T follicular helper cell (primary cell): Measurements from ENCODE around the gene R3HDM4.
A peak's percentile ranks its signal among the peaks of the same experiment; 100 is the strongest.

Experiments
- DNase-seq: peaks from one replicate; pipeline ENCODE4 v3.0.0-alpha.2; 2020; ENCODE audit warnings: low read depth

Gene R3HDM4

GRCh38 chr19:931860-932647 lies 19.0 kb upstream of the R3HDM4 start:
- no peak for DNase-seq

GRCh38 chr19:929891-930258 lies 16.9 kb upstream of the R3HDM4 start:
- DNase-seq = no peak

GRCh38 chr19:929203-929890 lies 16.3 kb upstream of the R3HDM4 start:
- no peak for DNase-seq

- DNase-seq = no peak
These were observed 15.6 kb upstream of the R3HDM4 start for GRCh38 chr19:928471-929202.

GRCh38 chr19:927780-928401 lies 14.9 kb upstream of the R3HDM4 start:
- DNase-seq = no peak

GRCh38 chr19:927351-927779 lies 14.3 kb upstream of the R3HDM4 start:
- no peak for DNase-seq

- DNase-seq = no peak
These were observed 13.8 kb upstream of the R3HDM4 start for GRCh38 chr19:926589-927350.

GRCh38 chr19:926323-926588 lies 13.2 kb upstream of the R3HDM4 start:
- no peak for DNase-seq

- DNase-seq = no peak
These were observed 12.7 kb upstream of the R3HDM4 start, which contains the start of gene ARID3A for GRCh38 chr19:925526-926322. TSS of gene ARID3A (plus strand) at chr19:926035. CDS start at chr19:929529, 3,494 bp downstream.

GRCh38 chr19:925087-925525 lies 12.1 kb upstream of the R3HDM4 start:
- DNase-seq = no peak

GRCh38 chr19:924553-925086 lies 11.6 kb upstream of the R3HDM4 start:
- DNase-seq = no peak

- peak; percentile 68 for DNase-seq
These were observed 7.2 kb upstream of the R3HDM4 start for GRCh38 chr19:920051-920864.

GRCh38 chr19:919199-920050 lies 6.4 kb upstream of the R3HDM4 start:
- no peak for DNase-seq

- DNase-seq = no peak
These were observed 5.6 kb upstream of the R3HDM4 start for GRCh38 chr19:918481-919198.

GRCh38 chr19:918152-918437 lies 5.1 kb upstream of the R3HDM4 start:
- DNase-seq = no peak

GRCh38 chr19:917323-918151 lies 4.5 kb upstream of the R3HDM4 start, which contains the start of gene KISS1R:
TSS of gene KISS1R (plus strand) at chr19:917333. CDS start at chr19:917503, 170 bp downstream.
- no peak for DNase-seq

- DNase-seq = no peak
These were observed 3.8 kb upstream of the R3HDM4 start for GRCh38 chr19:916645-917322.
